WERI-Rb-1 (cell line): ENCODE measurements around the gene MAGEA1.
"Not testable (repeated sequence)": the region's sequence is repeated elsewhere in the genome, so short reads cannot be mapped to it uniquely, and the experiment has no call there.

Experiments used
- DNase-seq: peaks from one replicate; pipeline ENCODE4 v3.0.0-alpha.2; 2020
- H3K27ac ChIP-seq: fragments of 250-450 bp; sonication (Bioruptor Pico); 2 replicates; pipeline ENCODE4 v1.5.1; 2020; ENCODE audit warnings: mild to moderate bottlenecking, moderate library complexity
- H3K27me3 ChIP-seq: fragments of 250-450 bp; sonication (Bioruptor Pico); 2 replicates; pipeline ENCODE4 v1.5.1; 2021; ENCODE audit warnings: mild to moderate bottlenecking, low read depth, moderate library complexity; ENCODE audit not compliant: insufficient read depth, severe bottlenecking
- H3K36me3 ChIP-seq: fragments of 250-450 bp; sonication (Bioruptor Pico); 2 replicates; pipeline ENCODE4 v1.5.1; 2020; ENCODE audit warnings: mild to moderate bottlenecking, moderate library complexity
- H3K4me3 ChIP-seq: 2 replicates; pipeline ENCODE4 v1.5.1; 2011; ENCODE audit warnings: low read depth, mild to moderate bottlenecking, control low read depth, low read length
- H3K9me3 ChIP-seq: fragments of 250-450 bp; sonication (Bioruptor Pico); 2 replicates; pipeline ENCODE4 v1.5.1; 2021; ENCODE audit warnings: mild to moderate bottlenecking, moderate library complexity; ENCODE audit not compliant: severe bottlenecking
- CTCF ChIP-seq: IDR thresholded peaks from 2 replicates; pipeline ENCODE4 v1.5.1; 2011; ENCODE audit warnings: low read depth, mild to moderate bottlenecking, control low read depth, inconsistent platforms, low read length

The MAGEA1 gene

GRCh38 chrX:153164733-153165132 is 14.4 kb upstream of the MAGEA1 start:
- DNase-seq: no peak
- Histone ChIP-seq H3K36me3 (no peaks in the 10 kb centered on the region), H3K4me3 (no peak overlapping the region), H3K9me3 (peaks cover 3% of the 10 kb centered on the region), H3K27me3 (peaks cover 76% of the 10 kb centered on the region), H3K27ac (no peak overlapping the region)
- no peak for TF ChIP-seq CTCF

DNA sequence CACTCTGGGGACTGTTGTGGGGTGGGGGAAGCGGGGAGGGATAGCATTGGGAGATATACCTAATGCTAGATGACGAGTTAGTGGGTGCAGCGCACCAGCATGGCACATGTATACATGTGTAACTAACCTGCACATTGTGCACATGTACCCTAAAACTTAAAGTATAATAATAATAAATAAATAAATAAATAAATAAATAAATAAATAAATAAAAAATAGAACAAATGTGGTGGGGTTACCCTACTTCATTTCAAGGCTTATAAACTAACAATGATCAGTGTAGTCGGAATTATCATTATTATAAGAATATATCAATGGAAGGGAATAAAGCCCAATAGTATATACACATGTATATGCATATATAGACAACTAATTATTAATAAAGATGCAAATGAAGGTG is 10.7 kb upstream of the MAGEA1 start:
- not testable (repeated sequence) for H3K9me3 ChIP-seq, DNase-seq, H3K27ac ChIP-seq, H3K36me3 ChIP-seq, H3K4me3 ChIP-seq
- H3K27me3 ChIP-seq: peaks cover 74% of the 10 kb centered on the region

- DNase-seq: no peak
- Histone ChIP-seq H3K4me3 (no peak overlapping the region), H3K27ac (no peak overlapping the region), H3K36me3 (no peaks in the 10 kb centered on the region), H3K27me3 (peaks cover 97% of the 10 kb centered on the region), H3K9me3 (no peaks in the 10 kb centered on the region)
- TF ChIP-seq CTCF: no peak
Observed at GRCh38 chrX:153181822-153182221, 2.7 kb downstream of the MAGEA1 start.

GRCh38 chrX:153184787-153185186 is 5.7 kb downstream of the MAGEA1 start:
- Histone ChIP-seq H3K9me3 (no peaks in the 10 kb centered on the region), H3K27me3 (peaks cover 98% of the 10 kb centered on the region), H3K4me3 (no peak overlapping the region), H3K36me3 (no peaks in the 10 kb centered on the region), H3K27ac (no peak overlapping the region)
- no peak for DNase-seq
- TF ChIP-seq CTCF: no peak

DNA sequence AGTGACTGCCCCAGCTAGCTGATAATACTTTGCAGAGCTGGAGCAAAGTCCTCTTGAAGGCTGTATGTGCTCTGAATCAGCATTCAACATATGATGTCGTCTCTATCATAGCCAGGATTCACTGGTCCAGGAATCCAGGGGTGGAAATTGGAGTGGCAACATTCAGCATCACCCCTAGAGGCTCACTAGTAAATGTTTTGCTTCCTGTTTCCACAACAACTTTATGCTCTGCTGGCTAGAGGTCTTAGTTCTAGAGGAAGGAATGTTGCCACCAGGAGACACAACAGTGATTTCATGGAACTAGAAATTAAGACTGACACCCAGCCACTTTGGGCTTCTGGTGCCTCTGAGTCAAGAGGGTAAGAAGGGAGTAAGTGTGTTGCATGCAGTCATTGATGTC is 11.3 kb downstream of the MAGEA1 start:
- Histone ChIP-seq H3K9me3 (peaks cover under 1% of the 10 kb centered on the region), H3K27me3 (peaks cover 93% of the 10 kb centered on the region), H3K27ac (no peak overlapping the region), H3K36me3 (no peaks in the 10 kb centered on the region), H3K4me3 (no peak overlapping the region)
- no peak for DNase-seq
- TF ChIP-seq CTCF: no peak

- H3K9me3 ChIP-seq: peaks cover 20% of the 10 kb centered on the region
- no peak overlapping the region for H3K27ac ChIP-seq
- H3K27me3 ChIP-seq: peaks cover 98% of the 10 kb centered on the region
- no peak for TF ChIP-seq CTCF
- H3K4me3 ChIP-seq: no peak overlapping the region
- H3K36me3 ChIP-seq: no peaks in the 10 kb centered on the region
- DNase-seq: no peak
Observed at GRCh38 chrX:153200462-153200861, 21.4 kb downstream of the MAGEA1 start.
